Upper lobe of left lung (tissue), 4 donors: Measurements from ENCODE around the gene FLYWCH1.

ENCODE experiments used
- CTCF ChIP-seq, 6 experiments: fragments of 450-650 bp in 4 of 6; fragments of 200-600 bp in 2 of 6; sonication (generic) in 2 of 6; IDR thresholded peaks; one replicate each; pipeline ENCODE4 v1.5.1; 2016 to 2019; ENCODE audit warnings: antibody characterized with exemption in 6 of 6
- EP300 ChIP-seq, 4 donors: sonication (generic); formaldehyde crosslinking; IDR thresholded peaks; one replicate each; pipeline ENCODE4 v1.5.1; 2017; ENCODE audit warnings: antibody characterized with exemption in 4 of 4, control low read depth in 2 of 4
- POLR2A ChIP-seq, 4 donors: fragments of 450-650 bp; IDR thresholded peaks; one replicate each; pipeline ENCODE4 v1.5.1; 2016 to 2017; ENCODE audit warnings: antibody characterized with exemption in 4 of 4, mild to moderate bottlenecking in 2 of 4

- TF ChIP-seq CTCF (IDR thresholded peaks at IDR 0.05) (peak; percentile 92 to 97 (median 96)), POLR2A (IDR thresholded peaks at IDR 0.05) (no peak), EP300 (IDR thresholded peaks at IDR 0.05) (no peak)
These were observed 15.4 kb downstream of the FLYWCH1 start for GRCh38 chr16:2927010-2927646.
